Measurements from ENCODE around the gene ABL1. TPM values are rescaled to one million over a fixed set of nuclear protein-coding genes. Genes with fewer than 3 reads are reported as not detected.
A peak's percentile ranks its signal among the peaks of the same experiment; 100 is the strongest.

ABL1 gene
- total and polyA plus RNA-seq, 10 donors: 9.7 to 76.7 (median 42.2) TPM

DNA sequence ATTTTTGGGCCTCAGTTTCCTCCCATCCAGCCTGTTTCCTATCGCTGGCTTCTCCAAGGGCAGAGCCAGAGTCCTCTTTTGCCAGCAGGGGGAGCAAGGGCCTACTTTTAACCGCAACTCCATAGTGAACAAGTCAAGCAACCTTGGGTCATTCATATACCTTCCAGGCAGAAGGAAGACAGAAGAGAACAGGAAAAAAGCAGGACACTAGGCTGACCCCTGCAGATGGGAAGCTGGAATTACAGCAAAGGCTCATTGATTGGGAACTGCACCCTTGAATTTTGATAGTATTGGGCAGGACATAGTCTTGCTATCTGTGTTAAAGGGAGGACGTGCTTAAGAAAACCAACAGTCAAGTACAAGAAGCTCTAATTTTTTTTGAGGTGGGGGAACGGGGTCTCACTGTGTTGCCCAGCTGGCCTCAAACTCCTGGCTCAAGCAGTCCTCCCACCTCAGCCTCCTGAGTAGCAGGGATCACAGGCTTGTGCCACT is 31.5 kb downstream of the ABL1 start:
- peaks cover 0 to 40% (median 17%) of the 10 kb centered on the region in 6 donors for H3K4me1 ChIP-seq
- no peaks in the 10 kb centered on the region for H3K27me3 ChIP-seq (replicated peaks in 1 of 7)
- intact Hi-C loops (cut with DNase I; ENCODE audit: low total_unique reads): loop anchor here (5.0 kb wide), 2 partner anchors 164 to 176 kb away; no protein-coding TSS in a partner anchor
- no peak overlapping the region for H3K4me3 ChIP-seq
- no peak overlapping the region for H3K27ac ChIP-seq
- H3K9me3 ChIP-seq: no peaks in the 10 kb centered on the region
- peak; percentile 73 for DNase-seq
- peaks cover 0 to 65% (median 18%) of the 10 kb centered on the region in 6 donors for H3K36me3 ChIP-seq
- WGBS, 5 donors: 46 to 56% (median 53%) methylated on average over 4 of the region's 4 CpGs
- TF ChIP-seq POLR2A (IDR thresholded peaks at IDR 0.05) (no peak), POLR2AphosphoS5 (IDR thresholded peaks at IDR 0.05) (peak in 1 of 3 donors; percentile 22)
- TF ChIP-seq, protein P1, sequence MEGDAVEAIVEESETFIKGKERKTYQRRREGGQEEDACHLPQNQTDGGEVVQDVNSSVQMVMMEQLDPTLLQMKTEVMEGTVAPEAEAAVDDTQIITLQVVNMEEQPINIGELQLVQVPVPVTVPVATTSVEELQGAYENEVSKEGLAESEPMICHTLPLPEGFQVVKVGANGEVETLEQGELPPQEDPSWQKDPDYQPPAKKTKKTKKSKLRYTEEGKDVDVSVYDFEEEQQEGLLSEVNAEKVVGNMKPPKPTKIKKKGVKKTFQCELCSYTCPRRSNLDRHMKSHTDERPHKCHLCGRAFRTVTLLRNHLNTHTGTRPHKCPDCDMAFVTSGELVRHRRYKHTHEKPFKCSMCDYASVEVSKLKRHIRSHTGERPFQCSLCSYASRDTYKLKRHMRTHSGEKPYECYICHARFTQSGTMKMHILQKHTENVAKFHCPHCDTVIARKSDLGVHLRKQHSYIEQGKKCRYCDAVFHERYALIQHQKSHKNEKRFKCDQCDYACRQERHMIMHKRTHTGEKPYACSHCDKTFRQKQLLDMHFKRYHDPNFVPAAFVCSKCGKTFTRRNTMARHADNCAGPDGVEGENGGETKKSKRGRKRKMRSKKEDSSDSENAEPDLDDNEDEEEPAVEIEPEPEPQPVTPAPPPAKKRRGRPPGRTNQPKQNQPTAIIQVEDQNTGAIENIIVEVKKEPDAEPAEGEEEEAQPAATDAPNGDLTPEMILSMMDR (IDR thresholded peaks at IDR 0.05 in 8 of 11, conservative IDR thresholded peaks at IDR 0.05 in 3 of 11): peak; percentile 61 to 85 (median 80)

DNA sequence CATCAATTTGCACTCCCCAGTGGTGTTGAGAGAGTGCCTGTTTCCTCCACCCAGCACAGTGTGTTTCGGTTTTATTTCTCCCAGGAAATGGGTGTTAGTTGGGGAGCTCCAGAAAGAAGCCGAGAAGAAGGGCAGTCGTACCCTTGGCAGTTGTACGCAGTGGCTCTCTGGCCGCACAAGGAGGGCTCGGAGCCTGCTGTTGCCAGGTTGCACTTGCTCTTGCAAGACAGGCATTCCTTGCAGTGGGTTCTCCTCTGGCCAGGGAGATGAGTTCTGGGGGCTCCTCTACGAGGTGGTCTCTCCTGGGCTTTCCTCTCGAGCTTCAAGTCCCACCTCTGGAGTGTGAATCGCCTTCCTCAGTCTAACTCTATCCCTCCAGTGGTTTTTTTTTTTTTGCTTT is 32.5 kb downstream of the ABL1 start:
- 92 to 97% (median 93%) methylated on average over 9 of the region's 9 CpGs for WGBS, 5 donors
- no peaks in the 10 kb centered on the region for H3K27me3 ChIP-seq (replicated peaks in 1 of 7)
- no peak for TF ChIP-seq POLR2AphosphoS5 (IDR thresholded peaks at IDR 0.05)
- TF ChIP-seq, protein P1 (IDR thresholded peaks at IDR 0.05 in 8 of 11, conservative IDR thresholded peaks at IDR 0.05 in 3 of 11): no peak
- no peak for TF ChIP-seq POLR2A (IDR thresholded peaks at IDR 0.05)
- H3K4me3 ChIP-seq: no peak overlapping the region
- no peaks in the 10 kb centered on the region for H3K9me3 ChIP-seq
- intact Hi-C loops (cut with DNase I; ENCODE audit: low total_unique reads): loop anchor here (5.0 kb wide), 2 partner anchors 165 to 175 kb away; no protein-coding TSS in a partner anchor
- H3K36me3 ChIP-seq: peaks cover 0 to 71% (median 28%) of the 10 kb centered on the region in 6 donors
- peak; percentile 40 for DNase-seq
- no peak overlapping the region for H3K27ac ChIP-seq
- peaks cover 0 to 39% (median 16%) of the 10 kb centered on the region in 6 donors for H3K4me1 ChIP-seq

DNA sequence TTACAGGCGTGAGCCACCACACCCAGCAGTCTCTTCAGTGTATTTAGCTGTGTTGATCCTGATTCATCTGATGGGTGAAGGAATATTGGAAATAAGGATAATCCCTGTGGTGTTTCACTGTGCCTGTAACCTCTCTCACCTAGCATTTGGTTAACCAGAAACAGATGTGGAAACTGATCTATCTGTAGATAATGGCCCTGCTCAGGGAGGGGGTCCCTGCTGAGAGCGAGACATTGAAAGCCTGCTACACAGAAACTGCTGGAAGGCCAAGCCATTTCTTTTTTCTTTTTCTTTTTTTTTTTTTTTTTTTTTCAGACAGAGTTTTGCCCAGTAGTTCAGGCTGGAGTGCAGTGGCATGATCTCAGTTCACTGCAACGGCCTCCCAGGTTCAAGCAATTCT is 33.2 kb downstream of the ABL1 start:
- H3K9me3 ChIP-seq: no peaks in the 10 kb centered on the region
- DNase-seq: no peak
- WGBS, 5 donors: 95 to 100% (median 98%) methylated on average over 3 of the region's 3 CpGs

DNA sequence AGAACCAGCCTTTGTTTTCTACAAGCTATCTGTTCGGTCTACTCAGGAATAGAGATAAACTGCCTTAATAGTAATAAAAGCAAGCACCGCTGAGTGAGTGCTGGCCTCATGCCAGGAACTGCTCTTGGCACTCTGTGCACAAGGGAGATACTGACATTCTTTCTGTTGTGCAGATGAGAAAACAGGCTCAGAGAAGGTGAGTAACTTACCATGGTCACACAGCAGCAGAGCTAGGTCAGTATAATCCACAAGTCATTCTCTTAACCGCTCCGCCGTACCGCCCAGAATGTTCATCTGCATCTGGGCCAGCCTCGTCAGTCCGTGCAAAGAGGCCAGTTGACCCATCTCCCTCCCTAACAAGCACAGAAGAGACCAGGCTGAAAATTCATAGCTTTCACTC is 34.2 kb downstream of the ABL1 start:
- H3K4me3 ChIP-seq: no peak overlapping the region
- 80 to 93% (median 86%) methylated on average over 8 of the region's 8 CpGs for WGBS, 5 donors
- TF ChIP-seq, protein P1 (IDR thresholded peaks at IDR 0.05 in 8 of 11, conservative IDR thresholded peaks at IDR 0.05 in 3 of 11): no peak
- no peak for TF ChIP-seq POLR2A (IDR thresholded peaks at IDR 0.05)
- TF ChIP-seq POLR2AphosphoS5 (IDR thresholded peaks at IDR 0.05): no peak
- H3K4me1 ChIP-seq: peaks cover 0 to 24% (median 12%) of the 10 kb centered on the region in 6 donors
- intact Hi-C loops (cut with DNase I; ENCODE audit: low total_unique reads): loop anchor here (5.0 kb wide), 2 partner anchors 167 to 173 kb away; no protein-coding TSS in a partner anchor
- no peaks in the 10 kb centered on the region for H3K27me3 ChIP-seq (replicated peaks in 1 of 7)
- no peak overlapping the region for H3K27ac ChIP-seq
- H3K9me3 ChIP-seq: no peaks in the 10 kb centered on the region
- peaks cover 6 to 71% (median 37%) of the 10 kb centered on the region in 6 donors for H3K36me3 ChIP-seq
- DNase-seq: peak; percentile 37

More for the DNA sequence above, 33.2 kb downstream of the ABL1 start:
- H3K36me3 ChIP-seq: peaks cover 3 to 71% (median 29%) of the 10 kb centered on the region in 6 donors
- H3K4me1 ChIP-seq: peaks cover 0 to 33% (median 16%) of the 10 kb centered on the region in 6 donors
- H3K4me3 ChIP-seq: no peak overlapping the region
- no peaks in the 10 kb centered on the region for H3K27me3 ChIP-seq (replicated peaks in 1 of 7)
- TF ChIP-seq POLR2A (IDR thresholded peaks at IDR 0.05) (no peak), POLR2AphosphoS5 (IDR thresholded peaks at IDR 0.05) (no peak)
- TF ChIP-seq, protein P1 (IDR thresholded peaks at IDR 0.05 in 8 of 11, conservative IDR thresholded peaks at IDR 0.05 in 3 of 11): no peak
- intact Hi-C loops (cut with DNase I; ENCODE audit: low total_unique reads): loop anchor here (5.0 kb wide), 2 partner anchors 166 to 174 kb away; no protein-coding TSS in a partner anchor
- no peak overlapping the region for H3K27ac ChIP-seq
